ENCODE results near the gene OR52R1. TPM values are rescaled to one million over a fixed set of nuclear protein-coding genes. Genes with fewer than 3 reads are reported as not detected.

The OR52R1 gene
- total RNA-seq, 1 donor = not detected

DNA sequence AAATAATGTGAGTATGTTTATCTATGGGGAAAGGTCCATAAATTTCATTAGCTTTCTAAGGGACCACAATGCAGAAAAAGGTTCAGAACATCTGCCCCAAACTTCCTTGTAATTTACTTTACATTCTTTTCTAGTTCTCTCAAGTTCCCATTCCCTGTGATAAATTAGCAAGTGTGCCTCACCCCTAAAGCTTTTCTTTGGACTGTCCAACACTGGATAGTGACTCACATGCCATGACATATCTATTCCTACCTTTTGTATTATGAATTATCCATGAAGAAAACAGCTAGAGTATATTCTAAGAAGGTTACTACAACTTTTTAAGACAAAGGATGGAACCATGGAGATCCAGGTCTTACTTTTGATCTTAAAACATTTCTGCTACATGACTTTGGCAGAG is 36.1 kb downstream of the OR52R1 start:
- no peaks in the 10 kb centered on the region for H3K79me2 ChIP-seq (ENCODE audit: insufficient read depth, low read length)
- H3K4me1 ChIP-seq (ENCODE audit: insufficient read depth, low read length) = no peaks in the 10 kb centered on the region
- no peaks in the 10 kb centered on the region for H3K36me3 ChIP-seq (ENCODE audit: insufficient read depth, low read length)
- H4K20me1 ChIP-seq (ENCODE audit: insufficient read depth, low read length) = no peaks in the 10 kb centered on the region
- H3K27me3 ChIP-seq (ENCODE audit: insufficient read depth, low read length) = no peaks in the 10 kb centered on the region
- H2AFZ ChIP-seq (ENCODE audit: low read length) = no peak overlapping the region
- H3K4me3 ChIP-seq (ENCODE audit: insufficient read depth, low read length) = no peak overlapping the region
- DNase-seq (ENCODE audit: insufficient read length, low spot score, missing footprints) = no peak
- H3K27ac ChIP-seq (ENCODE audit: low read depth, low read length) = no peak overlapping the region
- no peak for TF ChIP-seq CTCF (IDR thresholded peaks at IDR 0.05; ENCODE audit: extremely low read depth, low read depth, low read length)
- no peak overlapping the region for H3K4me2 ChIP-seq (ENCODE audit: insufficient read depth, low read length)
- H3K9me3 ChIP-seq (ENCODE audit: low read depth, low read length) = no peaks in the 10 kb centered on the region

- no peak for TF ChIP-seq CTCF (IDR thresholded peaks at IDR 0.05; ENCODE audit: extremely low read depth, low read depth, low read length)
- H3K36me3 ChIP-seq (ENCODE audit: insufficient read depth, low read length) = no peaks in the 10 kb centered on the region
- H2AFZ ChIP-seq (ENCODE audit: low read length) = no peak overlapping the region
- no peak overlapping the region for H3K27ac ChIP-seq (ENCODE audit: low read depth, low read length)
- H3K9me3 ChIP-seq (ENCODE audit: low read depth, low read length) = no peaks in the 10 kb centered on the region
- H4K20me1 ChIP-seq (ENCODE audit: insufficient read depth, low read length) = no peaks in the 10 kb centered on the region
- no peak overlapping the region for H3K4me2 ChIP-seq (ENCODE audit: insufficient read depth, low read length)
- no peaks in the 10 kb centered on the region for H3K4me1 ChIP-seq (ENCODE audit: insufficient read depth, low read length)
- no peak overlapping the region for H3K4me3 ChIP-seq (ENCODE audit: insufficient read depth, low read length)
- H3K27me3 ChIP-seq (ENCODE audit: insufficient read depth, low read length) = no peaks in the 10 kb centered on the region
- no peak for DNase-seq (ENCODE audit: insufficient read length, low spot score, missing footprints)
- H3K79me2 ChIP-seq (ENCODE audit: insufficient read depth, low read length) = no peaks in the 10 kb centered on the region
These were observed 37.6 kb downstream of the OR52R1 start for GRCh38 chr11:4766420-4767043.

DNA sequence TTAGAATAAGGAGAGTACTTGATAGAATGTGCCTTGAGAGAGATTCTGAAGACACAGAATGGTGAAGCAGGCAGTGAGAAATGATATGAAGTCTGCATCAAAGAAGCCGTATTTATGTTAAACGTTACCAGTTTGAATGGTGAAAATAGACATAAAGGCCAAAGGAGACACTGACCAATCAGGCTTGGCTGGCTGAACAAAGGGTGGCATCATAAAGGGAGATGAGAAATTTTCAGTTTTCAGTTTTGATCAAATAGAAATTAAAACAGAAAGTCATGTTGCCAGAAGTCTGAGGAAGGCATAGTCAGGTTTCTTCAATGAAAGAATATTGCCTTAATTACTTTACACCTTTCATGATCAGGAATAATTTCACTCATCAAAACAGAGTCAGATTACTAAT is 41.1 kb downstream of the OR52R1 start:
- no peak overlapping the region for H3K27ac ChIP-seq (ENCODE audit: low read depth, low read length)
- no peak for TF ChIP-seq CTCF (IDR thresholded peaks at IDR 0.05; ENCODE audit: extremely low read depth, low read depth, low read length)
- H3K4me2 ChIP-seq (ENCODE audit: insufficient read depth, low read length) = no peak overlapping the region
- no peak overlapping the region for H3K4me3 ChIP-seq (ENCODE audit: insufficient read depth, low read length)
- no peak for DNase-seq (ENCODE audit: insufficient read length, low spot score, missing footprints)
- H4K20me1 ChIP-seq (ENCODE audit: insufficient read depth, low read length) = no peaks in the 10 kb centered on the region
- H3K79me2 ChIP-seq (ENCODE audit: insufficient read depth, low read length) = no peaks in the 10 kb centered on the region
- no peaks in the 10 kb centered on the region for H3K9me3 ChIP-seq (ENCODE audit: low read depth, low read length)
- no peaks in the 10 kb centered on the region for H3K36me3 ChIP-seq (ENCODE audit: insufficient read depth, low read length)
- H2AFZ ChIP-seq (ENCODE audit: low read length) = no peak overlapping the region
- no peaks in the 10 kb centered on the region for H3K4me1 ChIP-seq (ENCODE audit: insufficient read depth, low read length)
- no peaks in the 10 kb centered on the region for H3K27me3 ChIP-seq (ENCODE audit: insufficient read depth, low read length)

Small RNAs within 50 kb of the gene (small RNA-seq; reads per million reads assigned to genes)
- not detected for gene RF00091

Other genes with a start within 250 kb of the OR52R1 start
- gene OR52I2, start 222.6 kb downstream of the OR52R1 start, total RNA-seq = not detected in 2 replicates
- gene OR52I1, start 210.3 kb downstream of the OR52R1 start, total RNA-seq = not detected in 2 replicates
- gene TRIM68, start 196.1 kb downstream of the OR52R1 start, total RNA-seq = 13.6 and 17.7 TPM in 2 replicates
- not detected in 2 replicates for gene OR51D1, start 166.9 kb downstream of the OR52R1 start, total RNA-seq
- not detected in 2 replicates for gene OR51E1, start 160.4 kb downstream of the OR52R1 start, total RNA-seq
- gene OR51E2, start 106.5 kb downstream of the OR52R1 start, total RNA-seq = not detected in 2 replicates
- not detected in 2 replicates for gene MMP26, start 99.6 kb downstream of the OR52R1 start, total RNA-seq
- gene OR51F1, start 34.4 kb downstream of the OR52R1 start, total RNA-seq = not detected in 2 replicates
- not detected in 2 replicates for gene OR51F2, start 16.9 kb upstream of the OR52R1 start, total RNA-seq
- not detected in 2 replicates for gene OR51S1, start 44.8 kb upstream of the OR52R1 start, total RNA-seq
- not detected in 2 replicates for gene OR51T1, start 77.5 kb upstream of the OR52R1 start, total RNA-seq
- not detected in 2 replicates for gene OR51A7, start 99.4 kb upstream of the OR52R1 start, total RNA-seq
- not detected in 2 replicates for gene OR51G2, start 115.0 kb upstream of the OR52R1 start, total RNA-seq
- gene OR51G1, start 120.0 kb upstream of the OR52R1 start, total RNA-seq = not detected in 2 replicates
- not detected in 2 replicates for gene OR51A4, start 143.2 kb upstream of the OR52R1 start, total RNA-seq
- not detected in 2 replicates for gene OR51A2, start 151.3 kb upstream of the OR52R1 start, total RNA-seq
- gene OR51L1, start 190.5 kb upstream of the OR52R1 start, total RNA-seq = not detected in 2 replicates
- not detected in 2 replicates for gene OR52J3, start 242.1 kb upstream of the OR52R1 start, total RNA-seq

Measured in osteoblast (primary cell).